NCI-H2196 (cell line): ENCODE data around the gene NPS.

Source experiments
- DNase-seq: peaks from one replicate; lab custom pipeline; 2025; ENCODE audit not compliant: unreplicated experiment; lab: John Stamatoyannopoulos, UW

The NPS gene

DNA sequence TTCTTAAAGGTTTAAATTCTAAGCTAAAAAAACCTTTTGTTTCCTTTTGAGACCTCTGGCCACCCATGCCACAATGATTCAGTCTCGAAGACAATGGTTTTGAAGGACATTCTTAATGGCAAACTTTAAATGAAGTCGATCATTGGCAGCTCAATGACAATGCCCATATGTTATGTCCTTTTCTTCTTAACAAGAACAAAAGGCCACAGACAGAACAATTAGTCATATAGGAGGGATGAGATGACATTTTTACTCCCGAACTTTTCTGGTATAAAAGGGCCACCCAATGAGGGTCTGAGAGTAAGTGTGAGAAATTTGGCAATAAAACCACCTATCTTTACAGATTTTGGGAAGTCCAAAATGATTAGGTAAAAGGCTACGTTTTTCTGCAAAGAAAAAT is at the start of gene NPS:
Gene NPS (plus strand): TSS at position 301 of the 400 bp plus-strand sequence. CDS start 60 bp downstream, at position 361.
- DNase-seq: no peak

- DNase-seq: no peak
Measured at GRCh38 chr10:127500127-127500526, 49.0 kb upstream of the NPS start.

DNA sequence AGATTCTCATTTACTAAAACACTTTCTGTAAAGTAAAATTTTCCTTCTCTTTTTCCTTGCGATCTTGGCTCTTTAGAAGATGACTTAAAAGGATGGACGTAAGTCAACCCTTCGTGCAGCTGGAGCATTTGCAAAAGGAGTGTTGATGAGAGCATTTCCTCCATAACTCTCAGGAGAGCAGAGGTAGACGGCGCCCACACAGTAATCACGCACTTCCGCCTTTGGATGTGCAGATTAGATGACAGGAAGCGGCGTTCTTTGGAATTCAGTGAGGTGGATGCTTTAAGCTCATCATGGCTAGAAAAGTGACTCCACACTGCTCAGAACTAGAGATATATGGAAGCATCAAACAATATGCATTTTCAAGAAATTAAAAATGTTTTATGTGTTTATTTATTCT is 43.0 kb upstream of the NPS start:
- DNase-seq: no peak

GRCh38 chr10:127522298-127522697 is 26.8 kb upstream of the NPS start:
- no peak for DNase-seq

DNA sequence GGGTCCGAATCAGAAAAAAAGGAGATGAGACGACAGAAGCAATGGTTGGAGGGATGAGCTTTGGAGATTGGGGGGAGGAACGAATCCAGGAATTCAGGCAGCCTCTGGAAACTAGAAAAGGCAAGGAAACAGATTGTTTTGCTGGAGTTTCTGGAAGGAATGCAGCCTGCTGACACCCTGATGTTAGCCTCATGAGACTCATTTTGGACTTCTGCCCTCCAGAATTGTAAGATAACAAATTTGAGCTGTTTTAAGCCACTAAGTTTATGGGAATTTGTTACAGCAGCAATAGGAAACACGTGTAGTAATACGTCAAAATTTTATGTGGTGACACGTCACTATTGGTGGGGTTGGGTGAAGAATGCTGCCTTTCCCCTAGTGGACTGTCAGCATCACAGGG is 25.6 kb upstream of the NPS start:
- no peak for DNase-seq

DNA sequence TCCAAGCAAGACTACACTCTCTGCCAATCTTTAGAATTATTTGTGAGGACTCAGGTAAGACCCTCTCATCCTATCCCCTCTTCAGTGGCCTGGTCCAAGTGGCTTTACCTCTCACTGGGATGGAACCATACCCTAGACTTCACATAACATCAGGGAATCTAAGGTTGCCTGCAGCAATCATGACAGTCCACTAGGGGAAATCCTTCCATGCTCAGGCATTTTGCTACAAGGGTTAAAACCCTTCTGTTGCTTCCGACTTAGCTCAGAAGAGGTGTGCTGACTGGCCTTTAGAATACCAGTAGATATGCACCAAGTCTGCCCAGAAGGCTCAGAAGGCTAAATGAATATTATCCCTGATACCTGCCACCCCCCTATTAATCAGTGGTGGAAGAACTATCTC is 24.9 kb upstream of the NPS start:
- no peak for DNase-seq

GRCh38 chr10:127524908-127525665 is 24.0 kb upstream of the NPS start:
- no peak for DNase-seq

DNA sequence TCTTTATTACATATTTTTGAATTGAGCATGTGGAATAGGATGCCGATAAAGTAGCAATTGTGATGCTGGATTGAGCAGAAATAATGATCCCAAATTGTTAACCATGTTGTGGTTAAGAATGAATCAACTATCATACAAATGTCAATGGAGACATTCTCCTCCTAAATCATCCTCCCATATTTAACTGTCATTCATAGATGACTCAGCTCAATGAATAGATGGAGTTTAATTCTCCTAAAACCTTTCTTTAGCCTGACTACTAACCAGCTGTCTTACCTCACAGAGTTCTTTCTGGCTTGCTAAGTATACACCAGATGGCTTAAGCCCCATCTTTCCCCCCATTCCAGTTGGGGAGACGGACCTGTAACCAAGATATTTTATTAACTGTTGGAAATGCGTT is 23.4 kb upstream of the NPS start:
- no peak for DNase-seq

GRCh38 chr10:127526161-127526560 is 22.9 kb upstream of the NPS start:
- no peak for DNase-seq

DNA sequence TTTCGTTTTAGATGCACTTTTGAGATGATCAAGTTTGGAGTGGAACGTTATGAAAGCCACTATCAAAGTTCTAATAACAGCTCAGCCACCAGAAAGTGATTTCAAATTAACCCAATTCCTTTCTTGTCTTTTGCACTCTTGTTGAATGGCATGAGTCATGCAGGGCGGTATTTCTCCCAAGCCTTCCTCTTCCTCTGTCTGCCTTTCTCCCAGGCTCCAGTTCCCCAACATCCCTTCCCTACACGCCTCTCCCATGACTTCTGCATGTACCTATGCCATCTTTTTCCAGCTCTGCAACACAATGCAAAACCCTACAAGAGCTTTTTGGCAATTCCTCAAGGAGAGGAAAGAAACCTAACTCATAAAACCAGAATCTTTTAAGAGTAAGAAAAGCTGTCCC is 21.8 kb upstream of the NPS start:
- DNase-seq: no peak

- DNase-seq: no peak
Measured at GRCh38 chr10:127527891-127528290, 21.2 kb upstream of the NPS start.

DNA sequence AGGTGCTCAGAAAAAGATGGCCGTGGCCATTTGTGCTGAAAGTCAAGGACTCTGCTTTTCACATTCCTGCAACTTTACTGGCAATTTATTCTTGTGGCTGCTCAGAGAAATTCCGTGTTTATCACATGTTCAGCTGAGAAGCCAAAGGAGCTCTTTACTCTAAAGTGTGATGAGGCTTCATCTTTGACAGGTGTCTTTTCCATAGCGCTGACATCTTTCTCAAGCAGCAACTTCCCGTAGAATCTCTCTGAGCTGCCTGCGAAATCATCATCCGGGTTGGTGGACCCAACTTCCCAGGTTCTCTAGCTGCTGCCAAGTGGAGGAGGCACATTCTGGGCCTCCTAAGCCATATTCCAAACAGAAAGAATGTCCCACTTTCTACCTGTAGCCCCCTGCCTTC is 16.9 kb upstream of the NPS start:
- no peak for DNase-seq

- DNase-seq: no peak
Measured at GRCh38 chr10:127532659-127533058, 16.4 kb upstream of the NPS start.

DNA sequence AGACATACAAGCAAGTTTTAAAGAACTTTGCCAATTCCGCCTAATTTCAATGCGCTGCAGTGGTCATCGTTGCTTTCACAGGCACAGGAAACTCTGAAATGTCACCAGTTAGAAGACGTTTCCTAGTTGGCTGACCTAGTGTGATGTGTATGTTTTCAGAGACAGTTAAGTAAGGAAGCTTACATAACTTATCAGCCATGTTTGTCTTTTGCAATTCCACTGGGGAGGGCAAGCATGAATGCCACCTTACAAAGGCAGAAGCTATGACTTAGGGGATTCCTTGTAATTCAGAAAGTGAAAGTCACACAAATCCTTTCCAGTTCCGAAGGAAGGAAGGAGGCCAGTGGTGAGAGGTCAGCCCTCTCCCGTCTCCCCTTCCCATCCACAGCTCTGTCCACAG is 15.0 kb upstream of the NPS start:
- no peak for DNase-seq

DNA sequence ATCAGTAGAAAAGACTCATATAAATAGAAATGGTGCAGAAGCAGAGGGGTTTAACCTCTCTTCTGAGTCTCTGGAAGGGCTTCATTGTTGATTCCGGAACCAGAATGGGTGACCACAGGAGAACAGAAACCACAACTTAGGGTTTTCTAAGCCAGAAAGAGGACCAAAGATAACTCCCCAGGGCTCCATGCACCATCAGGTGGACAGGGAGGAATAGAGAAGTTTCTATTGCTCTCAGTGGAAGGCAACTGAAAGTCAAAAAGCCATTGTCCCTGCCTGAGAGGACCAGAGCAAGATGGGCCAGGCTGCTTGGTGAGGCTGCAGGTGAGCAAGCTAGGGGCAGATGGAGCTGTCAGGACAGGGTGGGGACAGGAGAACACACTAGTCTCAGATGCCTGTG is 14.6 kb upstream of the NPS start:
- no peak for DNase-seq

DNA sequence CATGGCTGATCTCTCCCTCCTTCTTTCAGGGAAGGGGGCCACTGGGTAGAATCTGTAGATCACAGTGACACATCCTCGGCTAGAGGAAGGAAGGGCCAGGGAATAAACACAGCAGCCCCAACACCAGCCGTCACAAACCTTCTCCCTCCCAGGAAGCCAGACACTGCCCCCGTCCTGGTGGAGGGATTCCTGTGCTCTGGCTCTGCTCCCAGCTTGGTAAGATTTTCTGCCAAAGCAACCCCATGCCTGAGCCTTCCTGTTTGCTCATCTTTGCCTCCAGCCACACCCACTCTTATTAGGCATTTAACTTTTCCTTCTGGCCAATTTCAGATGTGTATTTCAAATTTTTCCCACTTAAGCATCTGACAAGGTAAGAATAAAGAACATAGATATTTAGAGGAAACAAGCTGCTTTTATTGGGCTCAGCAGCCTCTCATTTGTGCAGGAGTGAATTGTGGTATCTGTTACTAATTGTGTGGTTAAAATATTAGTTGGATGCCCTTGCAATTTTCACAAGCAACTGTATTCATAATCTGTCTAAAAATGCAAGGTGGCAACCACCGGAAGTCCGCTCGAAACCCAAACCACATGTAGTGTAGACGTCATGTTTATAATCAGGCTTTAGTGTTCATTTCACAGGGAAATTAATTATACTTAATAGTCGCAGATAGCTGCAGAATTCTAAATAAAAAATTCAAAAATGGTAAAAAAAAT is 13.2 kb upstream of the NPS start:
- DNase-seq: no peak

GRCh38 chr10:127536972-127537760 is 11.9 kb upstream of the NPS start:
- no peak for DNase-seq

DNA sequence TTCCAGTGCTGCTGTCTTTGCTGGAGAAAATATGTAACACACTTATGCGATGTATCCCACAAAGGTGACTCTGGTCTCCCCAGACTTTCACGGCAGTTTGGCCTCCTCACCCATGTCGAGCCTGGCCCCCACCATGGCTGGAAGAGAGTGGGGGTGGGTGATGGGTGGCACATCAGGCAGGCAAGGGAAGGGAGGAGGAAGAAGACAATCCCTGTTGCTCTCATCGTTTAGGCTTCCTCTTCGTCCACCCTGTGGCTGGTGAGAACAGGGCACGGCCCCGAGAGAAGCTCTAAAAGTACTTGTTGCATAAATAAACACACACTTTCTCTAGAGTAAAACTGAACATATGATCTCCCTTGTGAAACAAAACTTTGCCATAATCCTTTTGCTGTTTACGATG is 11.2 kb upstream of the NPS start:
- DNase-seq: no peak

- DNase-seq: no peak
Measured at GRCh38 chr10:127548022-127548421, 1.1 kb upstream of the NPS start.

DNA sequence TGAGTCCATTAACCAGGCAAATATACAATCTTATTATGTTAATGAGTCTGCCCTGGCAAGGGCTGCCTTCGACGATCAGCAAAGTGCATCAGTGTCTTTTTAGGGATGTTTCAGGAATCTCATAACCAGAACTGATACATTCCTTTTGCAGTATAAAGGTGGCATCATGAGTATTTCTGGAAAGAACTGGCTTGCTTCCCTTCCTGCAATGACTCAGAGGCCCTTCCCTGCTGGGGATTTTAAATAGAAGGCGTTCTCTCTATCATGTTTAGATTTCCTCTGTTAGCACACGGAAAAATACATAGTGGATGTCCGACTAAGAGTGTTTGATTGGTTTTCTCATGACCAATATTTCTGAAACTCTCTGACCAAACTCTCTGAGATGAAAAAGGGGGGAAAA is 1.8 kb downstream of the NPS start:
- DNase-seq: no peak

DNA sequence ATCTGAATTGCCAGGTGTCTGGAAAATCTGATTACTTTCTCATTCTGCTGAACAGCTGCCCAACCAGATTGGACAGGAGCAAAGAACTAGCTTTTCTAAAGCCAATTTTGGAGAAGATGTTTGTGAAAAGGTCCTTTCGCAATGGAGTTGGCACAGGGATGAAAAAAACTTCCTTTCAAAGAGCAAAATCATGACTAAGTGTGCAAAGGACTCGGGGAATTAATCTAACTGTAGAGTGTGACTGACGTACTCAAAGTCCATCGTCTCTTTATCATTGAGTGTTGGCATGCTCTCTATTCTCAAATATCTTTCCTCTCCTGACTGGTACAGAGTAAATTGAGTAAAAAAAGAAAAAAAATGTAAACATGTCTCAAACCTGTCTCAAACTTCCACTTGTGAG is 3.3 kb downstream of the NPS start:
- DNase-seq: no peak

GRCh38 chr10:127553417-127553816 is 4.3 kb downstream of the NPS start:
- no peak for DNase-seq
